ENCODE measurements around the gene STC2.

The STC2 gene

GRCh38 chr5:173271419-173271818 is 56.8 kb downstream of the STC2 start:
- no peak overlapping the region for H3K4me3 ChIP-seq (ENCODE audit: low read depth, low read length)
- no peak for TF ChIP-seq CTCF (IDR thresholded peaks at IDR 0.05; ENCODE audit: borderline replicate concordance, insufficient read depth, low read depth, low read length)

- no peak overlapping the region for H3K4me3 ChIP-seq (ENCODE audit: low read depth, low read length)
- TF ChIP-seq CTCF (IDR thresholded peaks at IDR 0.05; ENCODE audit: borderline replicate concordance, insufficient read depth, low read depth, low read length) = no peak
Measured at GRCh38 chr5:173268750-173269432, 59.3 kb downstream of the STC2 start.

DNA sequence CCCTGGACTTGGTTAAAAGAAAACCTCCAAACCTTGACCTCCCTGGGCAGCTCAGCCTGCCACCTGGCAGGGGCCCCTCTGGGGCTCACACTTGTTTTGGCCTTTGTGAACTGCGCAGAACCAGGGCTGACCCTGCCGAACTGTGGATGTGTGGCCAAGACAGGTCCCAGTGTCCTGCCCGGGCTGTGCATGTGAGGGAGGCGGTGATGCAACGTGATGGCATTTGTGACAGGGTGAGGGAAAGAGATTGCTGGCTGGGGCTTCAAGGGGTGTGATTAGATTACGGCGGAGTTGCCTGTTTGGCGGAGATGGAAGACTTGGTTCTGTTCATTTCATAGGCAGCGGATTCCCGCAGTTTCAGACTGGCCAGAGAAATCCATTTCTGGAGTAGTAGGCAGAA is 62.8 kb downstream of the STC2 start:
- TF ChIP-seq CTCF (IDR thresholded peaks at IDR 0.05; ENCODE audit: borderline replicate concordance, insufficient read depth, low read depth, low read length) = no peak
- no peak overlapping the region for H3K4me3 ChIP-seq (ENCODE audit: low read depth, low read length)

Measured in GM12875 (cell line).